Measurements from ENCODE around the gene ST7.

The ST7 gene

DNA sequence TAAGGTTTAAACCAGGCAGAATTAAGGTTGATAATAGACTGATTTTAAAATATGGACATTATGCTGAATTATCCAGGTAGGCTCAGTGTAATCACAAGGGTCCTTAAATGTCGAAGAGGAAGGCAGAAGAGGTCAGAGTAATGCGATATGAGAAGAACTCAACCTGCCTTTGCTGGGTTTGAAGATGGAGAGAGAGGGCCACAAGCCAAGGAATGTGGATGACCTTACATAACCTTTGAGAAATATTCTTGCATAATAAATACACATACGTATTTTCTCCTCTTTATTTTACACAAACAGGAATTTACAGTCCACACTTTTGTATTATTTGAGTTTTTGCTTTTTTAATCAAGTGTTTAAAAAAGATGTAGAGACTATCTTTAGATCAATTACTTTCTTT lies 88.5 kb downstream of the ST7 start (continued):
- no peak for TF ChIP-seq TSHZ2 (CRISPR knock-in tag; IDR thresholded peaks at IDR 0.05)
- TF ChIP-seq PPARA (CRISPR knock-in tag; IDR thresholded peaks at IDR 0.05; ENCODE audit: borderline replicate concordance), result no peak
- TF ChIP-seq ZFP30 (CRISPR knock-in tag; IDR thresholded peaks at IDR 0.05), result no peak
- no peak for TF ChIP-seq CREB5 (CRISPR knock-in tag; IDR thresholded peaks at IDR 0.05; ENCODE audit: low read depth)
- no peak for TF ChIP-seq CSDC2 (CRISPR knock-in tag; IDR thresholded peaks at IDR 0.05)
- TF ChIP-seq, protein P1, sequence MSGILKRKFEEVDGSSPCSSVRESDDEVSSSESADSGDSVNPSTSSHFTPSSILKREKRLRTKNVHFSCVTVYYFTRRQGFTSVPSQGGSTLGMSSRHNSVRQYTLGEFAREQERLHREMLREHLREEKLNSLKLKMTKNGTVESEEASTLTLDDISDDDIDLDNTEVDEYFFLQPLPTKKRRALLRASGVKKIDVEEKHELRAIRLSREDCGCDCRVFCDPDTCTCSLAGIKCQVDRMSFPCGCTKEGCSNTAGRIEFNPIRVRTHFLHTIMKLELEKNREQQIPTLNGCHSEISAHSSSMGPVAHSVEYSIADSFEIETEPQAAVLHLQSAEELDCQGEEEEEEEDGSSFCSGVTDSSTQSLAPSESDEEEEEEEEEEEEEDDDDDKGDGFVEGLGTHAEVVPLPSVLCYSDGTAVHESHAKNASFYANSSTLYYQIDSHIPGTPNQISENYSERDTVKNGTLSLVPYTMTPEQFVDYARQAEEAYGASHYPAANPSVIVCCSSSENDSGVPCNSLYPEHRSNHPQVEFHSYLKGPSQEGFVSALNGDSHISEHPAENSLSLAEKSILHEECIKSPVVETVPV (CRISPR knock-in tag; IDR thresholded peaks at IDR 0.05), result no peak

DNA sequence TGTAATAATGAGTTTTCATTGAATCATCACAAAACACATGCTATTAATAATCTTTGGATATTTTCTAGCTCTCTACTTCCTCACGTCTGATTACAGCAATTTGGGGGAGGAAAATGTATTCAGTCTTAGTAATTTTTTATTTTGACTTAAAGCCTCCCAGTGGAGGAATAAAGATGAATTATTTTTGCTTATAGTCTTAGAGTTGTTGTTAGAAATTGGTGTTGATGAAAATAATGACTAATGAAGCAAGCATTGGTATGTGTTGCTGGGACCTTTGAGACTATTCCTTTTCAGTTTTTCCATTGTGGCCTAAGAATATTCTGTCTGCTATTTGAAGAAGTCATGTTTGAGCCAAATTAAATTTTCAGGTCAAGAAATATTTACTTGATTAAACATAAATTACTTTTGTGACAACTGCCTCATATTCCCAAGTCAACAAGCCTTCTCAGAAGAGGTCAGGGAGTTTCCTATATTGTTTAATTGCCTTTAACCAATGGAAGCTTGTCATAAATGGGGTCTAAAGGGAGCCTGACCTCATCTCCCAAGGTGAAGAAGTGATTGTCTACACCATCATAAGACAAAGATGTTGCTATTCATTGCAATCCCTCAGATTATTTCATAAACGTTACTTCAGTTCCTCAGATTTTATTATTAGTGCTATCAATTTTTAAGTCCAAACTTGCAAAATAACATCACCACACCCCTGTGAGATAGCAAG lies 90.0 kb downstream of the ST7 start:
- TF ChIP-seq TCF4 (CRISPR knock-in tag; IDR thresholded peaks at IDR 0.05; ENCODE audit: borderline replicate concordance) (no peak), POU6F1 (CRISPR knock-in tag; IDR thresholded peaks at IDR 0.05; ENCODE audit: borderline replicate concordance, low read depth) (no peak), GLIS3 (CRISPR knock-in tag; IDR thresholded peaks at IDR 0.05) (no peak), SNAI2 (CRISPR knock-in tag; IDR thresholded peaks at IDR 0.05) (no peak)
- no peak for ATAC-seq

- no peak for ATAC-seq
- TF ChIP-seq ZNF8 (CRISPR knock-in tag; IDR thresholded peaks at IDR 0.05) (no peak), POU6F1 (CRISPR knock-in tag; IDR thresholded peaks at IDR 0.05; ENCODE audit: borderline replicate concordance, low read depth) (no peak), GLIS3 (CRISPR knock-in tag; IDR thresholded peaks at IDR 0.05) (no peak), ZFP3 (CRISPR knock-in tag; IDR thresholded peaks at IDR 0.05) (no peak), ESRRG (CRISPR knock-in tag; IDR thresholded peaks at IDR 0.05) (no peak), ISL1 (CRISPR knock-in tag; IDR thresholded peaks at IDR 0.05) (no peak), PPARA (CRISPR knock-in tag; IDR thresholded peaks at IDR 0.05; ENCODE audit: borderline replicate concordance) (no peak), ZNF565 (CRISPR knock-in tag; conservative IDR thresholded peaks at IDR 0.05; ENCODE audit: low read depth) (no peak), BACH2 (CRISPR knock-in tag; IDR thresholded peaks at IDR 0.05; ENCODE audit: borderline replicate concordance) (no peak), TOX (CRISPR knock-in tag; IDR thresholded peaks at IDR 0.05; ENCODE audit: borderline replicate concordance) (no peak), OSR1 (CRISPR knock-in tag; IDR thresholded peaks at IDR 0.05) (no peak), CSDC2 (CRISPR knock-in tag; IDR thresholded peaks at IDR 0.05) (no peak), ZC3H10 (CRISPR knock-in tag; IDR thresholded peaks at IDR 0.05) (no peak), RARB (CRISPR knock-in tag; IDR thresholded peaks at IDR 0.05) (no peak)
- TF ChIP-seq, protein P1 (CRISPR knock-in tag; IDR thresholded peaks at IDR 0.05), result no peak
- TF ChIP-seq, protein P2, sequence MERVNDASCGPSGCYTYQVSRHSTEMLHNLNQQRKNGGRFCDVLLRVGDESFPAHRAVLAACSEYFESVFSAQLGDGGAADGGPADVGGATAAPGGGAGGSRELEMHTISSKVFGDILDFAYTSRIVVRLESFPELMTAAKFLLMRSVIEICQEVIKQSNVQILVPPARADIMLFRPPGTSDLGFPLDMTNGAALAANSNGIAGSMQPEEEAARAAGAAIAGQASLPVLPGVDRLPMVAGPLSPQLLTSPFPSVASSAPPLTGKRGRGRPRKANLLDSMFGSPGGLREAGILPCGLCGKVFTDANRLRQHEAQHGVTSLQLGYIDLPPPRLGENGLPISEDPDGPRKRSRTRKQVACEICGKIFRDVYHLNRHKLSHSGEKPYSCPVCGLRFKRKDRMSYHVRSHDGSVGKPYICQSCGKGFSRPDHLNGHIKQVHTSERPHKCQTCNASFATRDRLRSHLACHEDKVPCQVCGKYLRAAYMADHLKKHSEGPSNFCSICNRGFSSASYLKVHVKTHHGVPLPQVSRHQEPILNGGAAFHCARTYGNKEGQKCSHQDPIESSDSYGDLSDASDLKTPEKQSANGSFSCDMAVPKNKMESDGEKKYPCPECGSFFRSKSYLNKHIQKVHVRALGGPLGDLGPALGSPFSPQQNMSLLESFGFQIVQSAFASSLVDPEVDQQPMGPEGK (CRISPR knock-in tag; IDR thresholded peaks at IDR 0.05; ENCODE audit: borderline replicate concordance), result no peak
Measured at GRCh38 chr7:117044664-117045063, 91.4 kb downstream of the ST7 start.

Measured in SK-N-SH treated with all-trans-retinoic acid at 6 μM for 48 hours (cell line).